ENCODE measurements around the gene PFKP.

GRCh38 chr10:3139216-3139910 is 72.0 kb downstream of the PFKP start:
- TF ChIP-seq POLR2AphosphoS5 (IDR thresholded peaks at IDR 0.05; ENCODE audit: low read depth, low read length), result no peak
- TF ChIP-seq CTCF (IDR thresholded peaks at IDR 0.05), result no peak
- no peak for TF ChIP-seq REST (IDR thresholded peaks at IDR 0.05; ENCODE audit: insufficient read depth in 1 of 2, low read depth in 2 of 2, low read length in 1 of 2)
- no peak for TF ChIP-seq TCF7L2 (IDR thresholded peaks at IDR 0.05; ENCODE audit: low read depth, low read length)
- TF ChIP-seq SIN3A (IDR thresholded peaks at IDR 0.05; ENCODE audit: borderline replicate concordance, insufficient read depth, low read depth, low read length), result no peak
